ENCODE results near the gene AKAP14.
"Not testable (repeated sequence)": the region's sequence is repeated elsewhere in the genome, so short reads cannot be mapped to it uniquely, and the experiment has no call there.

AKAP14 gene

DNA sequence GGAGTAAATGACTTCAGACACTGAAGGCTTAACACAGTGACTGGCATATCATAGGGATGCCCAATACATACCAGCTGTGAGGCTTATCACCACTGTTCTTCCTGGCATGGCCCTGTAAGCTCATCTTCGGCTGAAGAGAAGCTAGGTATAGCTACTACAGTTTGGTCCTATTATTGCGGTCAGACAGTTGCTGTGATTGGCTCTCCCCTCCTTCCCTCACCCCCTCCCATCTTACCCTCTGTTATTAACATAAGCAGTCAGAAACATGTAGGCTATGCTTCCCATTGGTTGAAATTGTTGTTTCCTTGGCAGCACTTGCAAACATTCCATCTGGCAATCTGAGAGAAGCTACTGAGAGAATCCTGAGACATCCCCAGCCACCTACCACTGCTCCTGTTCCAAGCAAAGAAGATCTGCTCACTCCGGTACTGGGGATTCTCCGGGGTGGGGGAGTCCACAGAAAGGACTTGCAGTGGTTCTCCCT, at the start of gene AKAP14:
Gene AKAP14, plus strand, starts transcription at position 51 of the 484 bp plus-strand sequence. CDS start 7,331 bp downstream, outside the sequence.
- DNase-seq (ENCODE audit: low spot score) = no peak

DNA sequence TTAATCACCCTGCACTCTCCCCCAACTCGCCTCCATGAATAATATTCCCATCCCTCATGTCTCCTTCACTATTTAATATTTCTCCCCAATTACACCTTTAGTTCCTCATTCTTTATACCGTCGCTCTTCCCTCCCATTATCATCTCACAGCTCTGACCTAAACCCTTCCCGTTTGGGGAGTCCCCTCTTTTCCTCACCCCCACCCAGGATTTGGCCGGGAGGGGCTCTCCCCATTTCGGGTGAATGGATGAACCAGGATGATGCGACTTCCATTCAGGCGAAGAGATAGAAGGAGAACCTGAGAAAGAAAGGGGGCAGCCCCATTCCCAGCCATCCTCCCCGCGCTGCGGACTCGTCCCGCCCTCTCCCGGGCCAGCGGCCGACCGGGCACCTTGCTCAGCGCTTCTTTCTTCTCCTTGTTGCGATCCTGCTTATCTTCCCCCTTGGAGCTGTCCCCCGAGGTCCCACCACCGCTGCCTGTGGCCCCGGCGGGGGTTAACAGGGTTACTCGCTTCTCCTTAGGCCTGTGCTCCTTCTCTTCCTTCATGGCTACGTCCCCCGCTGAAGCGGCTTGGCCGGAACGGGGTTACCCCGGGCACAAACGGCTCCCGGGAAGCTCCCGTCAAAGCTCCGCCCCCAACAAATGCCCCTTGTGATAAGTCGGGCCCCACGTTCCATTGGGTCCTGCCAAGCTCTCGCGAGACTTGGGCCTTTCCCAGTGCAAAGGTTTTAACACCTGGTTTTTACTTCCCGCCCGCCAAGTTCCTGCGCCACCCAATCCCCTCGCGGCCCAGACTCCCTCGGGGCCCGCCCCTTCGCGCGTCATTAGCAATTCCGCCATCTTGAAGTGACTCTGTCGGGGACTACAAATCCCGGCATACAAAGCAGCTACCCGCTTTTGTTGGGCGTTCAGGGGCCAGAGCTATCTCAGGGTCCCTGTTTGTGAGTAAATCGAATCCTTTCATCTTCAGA, 43.0 kb upstream of the AKAP14 start, which contains the start of gene UPF3B:
Gene UPF3B, minus strand, starts transcription at position 582 of the 972 bp plus-strand sequence. Its CDS starts 35 bp downstream, at position 547.
- peak; percentile 91 for DNase-seq (ENCODE audit: low spot score)

DNA sequence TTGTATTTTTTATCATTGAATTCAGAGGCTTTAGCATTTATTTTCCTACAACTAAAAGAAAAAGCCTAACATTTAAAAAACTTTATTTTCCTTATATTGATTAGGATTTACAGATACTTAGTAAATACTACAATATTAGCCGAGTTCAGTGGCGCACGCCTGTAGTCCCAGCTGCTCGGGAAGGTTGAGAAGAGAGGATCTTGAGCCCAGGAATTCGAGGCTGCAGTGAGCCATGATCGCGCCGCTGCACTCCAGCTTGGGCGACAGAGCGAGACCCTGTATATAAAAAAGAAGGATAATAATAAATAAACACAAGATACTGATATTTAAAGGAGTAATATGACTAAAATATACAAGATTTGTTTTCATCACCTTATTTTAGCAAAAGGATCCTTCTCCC, 42.2 kb upstream of the AKAP14 start:
- DNase-seq (ENCODE audit: low spot score) = no peak

DNA sequence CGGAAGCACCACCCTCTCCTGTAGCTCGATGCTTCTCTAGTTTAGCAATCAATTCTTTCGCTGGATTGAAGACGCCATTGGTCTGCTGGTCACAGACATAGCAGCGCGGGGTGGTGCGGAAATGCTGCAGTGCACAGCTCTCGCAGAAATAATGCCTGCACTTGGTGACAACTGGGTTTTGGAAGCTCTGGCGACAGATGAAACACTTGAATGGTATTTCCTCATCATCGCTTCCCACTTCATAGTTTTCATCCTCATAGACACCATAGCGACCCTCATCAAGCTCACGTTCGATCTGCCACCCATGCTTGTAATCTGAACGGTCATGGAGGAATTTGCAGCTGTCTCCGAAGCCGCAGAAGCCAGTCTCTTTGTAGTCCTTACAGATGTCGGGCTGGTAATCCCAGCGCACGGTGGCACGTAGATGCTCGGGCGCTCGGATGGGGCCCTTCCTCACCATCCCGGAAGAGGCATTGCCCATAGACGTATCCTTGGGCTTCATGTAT, 25.0 kb upstream of the AKAP14 start:
- peak; percentile 61 for DNase-seq (ENCODE audit: low spot score)

DNA sequence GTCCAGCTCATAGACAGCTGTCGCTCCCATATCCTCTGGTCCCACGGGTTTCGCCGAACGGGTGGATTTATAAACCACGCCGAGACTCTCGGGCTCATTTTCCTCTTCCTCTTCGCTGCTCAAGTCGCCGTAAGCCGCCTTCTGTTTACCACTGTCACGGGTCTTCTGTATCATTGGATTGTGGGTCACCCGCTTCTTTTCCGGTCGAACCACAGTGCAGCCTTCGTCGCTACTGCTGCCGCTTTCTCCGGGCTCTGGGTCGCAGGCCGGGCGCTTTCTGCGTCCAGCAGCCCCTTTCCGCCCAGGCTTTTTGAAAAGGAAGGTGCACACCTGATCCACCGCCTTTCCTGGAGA, 24.5 kb upstream of the AKAP14 start:
- no peak for DNase-seq (ENCODE audit: low spot score)

DNA sequence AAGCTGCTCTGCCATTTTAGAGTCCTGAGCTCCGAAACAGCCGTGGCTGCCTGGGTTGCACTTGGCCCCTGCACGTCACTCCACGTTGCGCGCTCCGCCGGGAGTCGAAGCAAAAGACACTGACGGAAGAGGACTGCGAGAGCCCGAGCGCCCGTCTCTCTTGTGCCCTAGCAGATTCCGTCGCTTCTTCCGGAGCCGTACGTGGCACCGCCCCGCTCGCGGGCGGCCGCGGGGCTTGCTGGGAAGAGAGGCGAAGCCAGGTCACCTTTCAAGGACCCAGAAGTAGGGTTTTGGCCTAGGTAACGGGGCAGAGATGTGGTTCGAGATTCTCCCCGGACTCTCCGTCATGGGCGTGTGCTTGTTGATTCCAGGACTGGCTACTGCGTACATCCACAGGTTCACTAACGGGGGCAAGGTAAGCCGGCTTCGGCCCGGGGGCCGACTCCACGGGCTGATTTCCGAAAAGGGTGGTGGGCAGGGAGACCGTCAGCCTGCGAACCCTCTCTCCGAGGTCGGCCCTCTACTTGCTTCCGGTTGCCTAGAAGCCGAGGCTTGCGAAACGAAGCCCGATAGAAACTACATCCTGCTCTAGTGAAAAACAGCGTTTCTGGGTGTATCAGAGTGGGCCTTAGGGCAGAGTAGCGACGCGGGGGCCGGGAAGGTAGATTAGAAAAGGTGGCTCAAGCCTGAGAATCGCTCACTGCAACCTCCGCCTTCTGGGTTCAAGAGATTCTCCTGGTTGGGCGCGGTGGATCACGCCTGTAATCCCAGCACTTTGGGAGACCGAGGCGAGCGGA, 23.9 kb upstream of the AKAP14 start, which contains the start of the genes NDUFA1 and RNF113A:
Gene NDUFA1, plus strand, starts transcription at position 234 of the 797 bp plus-strand sequence. Its CDS starts 80 bp downstream, at position 314.
Gene RNF113A, minus strand, starts transcription at position 135 of the 797 bp plus-strand sequence. Its CDS starts 120 bp downstream, at position 15.
- DNase-seq (ENCODE audit: low spot score) = peak; percentile 86

DNA sequence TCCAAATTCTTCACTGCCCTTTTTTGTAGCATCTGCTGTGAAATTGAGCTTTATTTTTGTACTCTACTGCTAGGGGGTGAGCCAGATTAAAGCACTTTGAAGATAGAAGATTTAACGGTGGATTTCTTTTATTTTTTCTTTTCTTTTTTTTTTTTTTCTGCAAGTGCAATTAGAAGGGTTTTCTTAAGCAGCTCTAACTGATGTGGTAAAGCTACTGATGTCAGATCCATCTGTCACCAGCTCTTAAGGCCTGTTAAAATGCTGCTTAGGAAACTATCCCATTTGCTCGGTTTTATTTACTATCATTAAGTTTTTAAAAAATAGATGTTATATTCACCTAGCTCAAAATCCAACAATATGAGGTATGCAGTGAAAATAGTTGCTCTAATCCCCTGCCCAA, 17.0 kb upstream of the AKAP14 start:
- DNase-seq (ENCODE audit: low spot score) = no peak

DNA sequence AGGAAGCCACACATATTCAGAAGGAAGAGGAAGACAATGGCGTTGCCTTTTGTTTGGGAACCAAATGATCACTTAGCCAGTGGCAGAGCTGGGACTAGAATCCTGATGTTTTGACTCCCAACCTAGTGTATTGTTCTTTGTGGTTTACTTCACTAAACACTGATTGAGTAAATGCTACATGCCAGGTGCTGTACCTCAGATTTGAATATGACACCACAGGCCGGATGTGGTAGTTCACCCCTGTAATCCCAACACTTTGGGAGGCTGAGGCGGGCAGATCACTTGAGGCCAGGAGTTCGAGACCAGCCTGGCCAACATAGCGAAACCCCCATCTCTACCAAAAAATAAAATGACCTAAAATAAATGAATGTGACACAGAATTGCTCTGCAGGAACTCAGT, 15.6 kb upstream of the AKAP14 start:
- DNase-seq (ENCODE audit: low spot score) = no peak

DNA sequence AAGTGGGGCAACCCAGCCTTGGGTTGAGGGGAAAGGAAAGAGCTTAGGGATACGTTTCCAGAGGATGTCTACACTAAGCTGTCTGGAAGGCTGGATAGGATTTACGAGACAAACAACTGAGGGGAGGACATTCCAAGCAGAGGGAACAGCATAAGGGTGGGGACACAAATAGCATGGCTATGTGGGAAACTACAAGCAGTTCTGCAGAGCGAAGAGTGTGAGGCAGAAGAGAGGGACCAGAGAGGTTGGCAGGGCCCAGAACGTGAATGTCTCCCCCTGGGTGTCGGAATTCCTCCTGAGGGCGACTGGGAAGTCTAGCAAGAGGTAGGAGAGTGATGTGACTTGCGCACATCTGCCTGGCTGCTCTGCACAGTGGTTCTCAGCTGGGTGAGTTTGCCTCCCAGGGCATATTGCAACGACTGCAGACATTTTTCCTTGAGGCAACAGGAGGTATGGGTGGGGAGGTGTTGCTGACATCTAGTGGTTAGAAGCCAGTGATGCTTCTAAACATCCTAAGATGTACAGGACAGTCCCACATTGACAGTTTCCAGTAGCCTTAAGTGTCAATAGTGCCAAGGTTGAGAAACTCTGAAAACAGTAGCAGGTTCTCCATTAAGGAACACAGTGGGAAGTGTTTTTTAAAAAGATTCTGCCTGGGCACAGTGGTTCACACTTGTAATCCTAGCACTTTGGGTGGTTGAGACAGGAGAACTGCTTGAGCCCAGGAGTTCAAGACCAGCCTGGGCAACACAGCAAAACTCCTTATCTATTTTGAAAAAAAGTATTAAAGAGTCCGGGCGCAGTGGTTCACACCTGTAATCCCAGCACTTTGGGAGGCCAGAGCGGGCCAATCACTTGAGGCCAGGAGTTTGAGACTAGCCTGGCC, 14.9 kb upstream of the AKAP14 start:
- no peak for DNase-seq (ENCODE audit: low spot score)

DNA sequence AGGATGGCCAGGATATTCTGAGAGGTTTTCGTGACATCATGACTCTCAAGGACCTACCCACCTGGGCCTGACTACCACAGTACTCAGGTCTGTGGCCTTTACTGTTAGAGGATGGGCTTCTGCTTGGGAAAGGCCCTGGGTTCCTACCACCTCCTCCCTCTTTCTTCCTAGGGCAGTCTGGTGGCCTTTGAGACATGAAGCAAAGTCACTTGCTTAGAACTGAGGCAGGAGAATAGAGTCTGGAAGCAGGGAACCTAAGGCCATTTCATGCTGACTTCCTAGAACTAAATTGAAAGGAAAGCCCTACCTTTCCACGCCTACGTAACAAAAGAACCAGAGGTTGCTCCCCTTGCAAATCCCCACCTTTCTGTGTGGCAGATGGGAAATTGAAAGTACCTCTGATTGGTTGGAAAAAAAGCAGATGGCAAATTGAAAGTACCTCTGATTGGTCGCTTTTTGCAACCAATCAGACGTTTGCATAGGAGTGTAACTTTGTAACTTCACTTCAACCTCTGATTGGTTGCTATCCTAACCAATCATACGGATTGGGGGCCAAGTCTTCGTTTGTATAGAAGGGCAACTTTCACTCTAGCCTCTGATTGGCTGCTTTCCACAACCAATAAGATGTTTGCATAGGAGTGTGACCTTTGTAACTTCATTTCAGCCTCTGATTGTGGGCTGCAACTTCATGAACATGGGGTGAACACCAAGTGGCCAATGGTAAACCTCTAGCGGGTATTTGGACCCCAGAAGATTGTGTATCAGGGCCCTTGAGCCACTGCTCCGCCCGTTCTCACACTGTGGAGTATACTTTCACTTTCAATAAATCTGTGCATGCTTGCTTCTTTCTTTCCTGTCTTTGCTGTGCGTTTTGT, 9.9 kb upstream of the AKAP14 start:
- no peak for DNase-seq (ENCODE audit: low spot score)

DNA sequence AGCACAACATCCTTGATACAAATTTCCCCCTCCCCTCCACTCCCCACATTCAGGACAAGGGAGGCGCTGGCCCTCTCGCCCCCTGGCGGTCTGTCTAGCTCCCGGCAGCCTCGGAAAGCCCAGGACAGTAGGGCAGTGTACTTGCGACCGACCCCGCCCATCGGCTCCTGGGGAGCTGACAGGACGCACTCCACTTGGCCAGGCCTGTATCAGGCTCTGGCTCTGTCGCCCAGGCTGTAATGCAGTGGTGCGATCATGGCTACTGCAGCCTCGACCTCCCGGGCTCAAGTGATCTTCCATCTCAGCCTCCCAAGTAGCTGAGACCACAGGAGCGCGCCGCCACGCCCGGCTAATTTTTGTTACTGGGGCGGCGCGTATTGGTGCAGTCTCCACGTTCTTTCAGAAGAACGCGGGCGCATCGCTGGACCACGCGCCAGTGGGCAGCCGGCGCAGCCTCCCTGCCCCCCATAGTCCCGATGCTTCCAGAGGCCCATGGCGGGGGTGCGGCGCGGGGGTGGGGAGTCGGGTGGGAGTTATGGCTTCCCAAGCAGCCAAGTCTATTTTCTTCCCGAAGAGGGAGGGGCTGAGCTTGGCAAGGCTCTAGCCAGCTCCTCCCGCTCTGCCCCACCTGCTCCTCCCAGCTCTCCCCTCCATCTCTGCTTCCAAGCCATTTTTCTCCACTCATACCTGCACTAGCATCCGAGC, 7.8 kb upstream of the AKAP14 start:
- peak; percentile 64 for DNase-seq (ENCODE audit: low spot score)

DNA sequence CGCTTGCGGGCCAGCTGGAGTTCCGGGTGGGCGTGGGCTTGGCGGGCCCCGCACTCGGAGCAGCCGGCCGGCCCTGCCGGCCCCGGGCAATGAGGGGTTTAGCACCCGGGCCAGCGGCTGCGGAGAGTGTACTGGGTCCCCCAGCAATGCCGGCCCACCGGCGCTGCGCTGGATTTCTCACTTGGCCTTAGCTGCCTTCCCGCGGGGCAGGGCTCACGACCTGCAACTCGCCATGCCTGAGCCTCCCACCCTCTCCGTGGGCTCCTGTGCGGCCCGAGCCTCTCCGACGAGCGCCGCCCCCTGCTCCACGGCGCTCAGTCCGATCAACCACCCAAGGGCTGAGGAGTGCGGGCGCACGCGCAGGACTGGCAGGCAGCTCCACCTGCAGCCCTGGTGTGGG, 5.1 kb upstream of the AKAP14 start:
- DNase-seq (ENCODE audit: low spot score) = not testable (repeated sequence)

DNA sequence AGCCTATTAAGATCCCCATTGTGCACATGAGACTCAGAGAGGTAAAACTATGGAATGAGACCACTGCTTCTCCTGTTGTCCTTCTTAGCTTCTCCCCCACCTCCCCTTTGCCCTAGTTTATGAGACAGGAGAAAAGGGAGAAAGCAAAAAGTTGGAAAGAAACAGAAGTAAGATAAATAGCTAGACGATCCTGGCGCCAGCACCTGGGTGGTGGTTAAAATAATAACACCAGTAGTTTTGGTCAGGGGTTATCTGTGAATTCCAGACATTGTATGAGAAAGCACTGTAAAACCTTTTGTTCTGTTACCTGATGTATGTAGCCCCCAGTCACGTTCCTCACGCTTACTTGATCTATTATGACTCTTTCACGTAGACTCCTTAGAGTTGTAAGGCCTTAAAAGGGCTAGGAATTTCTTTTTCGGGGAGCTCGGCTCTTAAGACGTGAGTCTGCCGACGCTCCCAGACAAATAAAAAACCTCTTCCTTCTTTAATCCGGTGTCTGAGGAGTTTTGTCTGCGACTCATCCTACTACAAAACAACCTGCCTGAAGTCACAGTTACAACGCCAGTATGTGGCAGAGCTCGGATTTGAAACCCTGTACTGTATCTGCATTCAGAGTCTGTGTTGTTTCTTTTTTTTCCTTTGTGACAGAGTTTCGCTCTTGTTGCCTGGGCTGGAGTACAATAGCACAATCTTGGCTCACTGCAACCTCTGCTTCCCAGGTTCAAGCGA, 3.6 kb upstream of the AKAP14 start:
- DNase-seq (ENCODE audit: low spot score) = not testable (repeated sequence)

DNA sequence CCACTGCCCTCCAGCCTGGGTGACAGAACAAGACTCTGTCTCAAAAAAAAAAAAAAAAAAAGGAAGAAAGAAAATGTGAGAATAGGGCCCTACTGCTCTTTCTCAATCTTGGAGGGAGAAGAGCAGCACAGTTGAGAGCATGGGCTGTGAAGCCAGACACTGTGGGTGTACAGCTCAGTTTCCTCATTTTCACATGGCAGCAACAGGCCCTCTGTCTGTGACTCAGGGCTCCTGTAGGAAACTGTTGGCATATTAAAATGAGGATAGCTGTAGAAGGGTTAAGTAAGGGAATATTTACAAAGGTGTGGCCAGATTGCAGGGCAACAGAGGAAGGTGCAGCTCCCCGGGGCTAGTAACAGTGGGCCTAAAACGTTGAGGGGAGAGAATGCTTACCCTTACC, 3.4 kb downstream of the AKAP14 start:
- no peak for DNase-seq (ENCODE audit: low spot score)

DNA sequence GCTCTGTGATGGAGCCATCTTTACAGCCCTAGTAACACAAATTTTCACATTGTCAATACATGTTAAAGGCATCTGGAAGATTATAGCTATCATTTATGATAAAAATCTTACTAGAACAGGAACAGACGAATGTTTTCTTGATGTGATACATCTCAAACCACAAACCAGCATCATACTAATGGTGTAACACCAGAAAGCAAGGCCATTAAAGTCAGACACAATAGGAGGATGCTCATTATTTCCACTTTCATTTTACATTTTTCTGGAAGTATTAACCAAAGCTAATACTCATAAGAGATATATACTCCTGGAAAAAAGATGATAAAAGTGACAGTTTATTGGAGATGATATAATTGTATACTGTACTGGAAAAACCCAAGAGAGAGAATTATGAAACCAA, 5.3 kb downstream of the AKAP14 start:
- no peak for DNase-seq (ENCODE audit: low spot score)

DNA sequence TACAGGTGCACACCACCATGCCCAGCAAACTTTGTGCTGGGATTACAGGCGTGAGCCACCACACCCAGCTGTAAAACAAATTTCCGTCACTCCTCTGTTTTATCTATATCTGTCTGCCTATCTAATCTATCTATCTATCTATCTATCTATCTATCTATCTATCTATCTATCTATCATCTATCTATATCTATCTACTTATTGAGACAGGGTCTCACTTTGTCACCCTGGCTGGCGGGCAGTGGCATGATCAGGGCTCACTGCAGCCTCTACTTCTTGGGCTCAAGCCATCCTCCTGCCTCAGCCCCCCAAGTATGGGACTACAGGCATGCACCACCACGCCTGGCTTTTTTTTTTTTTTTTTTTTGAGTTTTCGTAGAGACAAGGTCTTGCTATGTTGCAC, 20.6 kb downstream of the AKAP14 start:
- DNase-seq (ENCODE audit: low spot score) = no peak

DNA sequence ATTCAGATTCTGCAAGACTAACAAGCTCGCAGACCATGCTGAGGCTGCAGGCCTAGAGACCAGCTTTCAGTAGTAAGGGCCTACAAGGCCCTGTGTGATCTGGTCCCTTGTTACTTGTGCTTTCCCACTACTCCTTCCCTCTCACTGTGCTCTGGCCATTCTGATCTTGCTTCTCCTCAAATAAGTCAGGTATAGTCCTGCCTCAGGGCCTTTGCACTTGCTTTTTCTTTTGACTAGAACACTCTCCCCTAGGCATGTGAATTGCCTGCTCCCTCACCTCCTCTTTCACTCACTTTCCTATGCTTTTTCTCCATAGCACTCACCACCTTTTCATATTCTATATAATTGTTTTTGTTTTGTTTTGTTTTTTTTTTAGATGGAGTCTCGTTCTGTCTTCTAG, 22.2 kb downstream of the AKAP14 start:
- DNase-seq (ENCODE audit: low spot score) = no peak

DNA sequence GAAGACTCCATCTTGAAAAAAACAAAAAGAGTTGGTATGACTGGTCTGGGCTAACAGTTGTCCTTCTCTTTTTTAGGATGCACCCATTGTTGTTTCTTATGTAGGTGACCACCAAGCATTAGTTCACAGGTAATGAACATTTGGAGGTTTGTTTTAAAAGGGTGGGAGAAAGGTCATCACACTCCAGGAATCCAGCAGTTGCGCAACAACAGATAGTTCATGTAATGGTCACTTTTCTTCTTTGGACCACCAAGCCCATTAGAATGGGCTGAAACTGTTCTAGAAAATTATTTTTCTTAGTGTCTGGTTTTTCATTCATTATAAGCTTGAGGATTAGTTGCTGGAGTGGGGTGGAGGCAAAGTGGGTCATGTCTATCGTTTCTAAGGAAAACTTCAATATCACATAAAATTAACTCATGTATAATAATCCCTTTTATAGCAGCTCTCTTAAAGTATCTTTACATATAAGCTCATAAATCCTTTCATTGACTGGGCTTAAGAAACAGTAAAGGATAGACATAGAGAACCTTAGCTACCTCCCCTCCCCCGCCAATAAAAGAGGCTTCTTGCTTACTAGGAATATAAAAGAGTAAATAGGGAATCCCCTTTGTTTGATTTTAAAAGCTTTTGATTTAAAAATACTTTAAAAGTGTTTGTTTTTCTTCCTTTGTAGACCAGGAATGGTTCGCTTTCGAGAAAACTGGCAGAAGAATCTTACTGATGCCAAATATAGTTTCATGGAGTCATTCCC, 24.3 kb downstream of the AKAP14 start:
- no peak for DNase-seq (ENCODE audit: low spot score)

All from left forelimb (tissue), 1 donor.